ENCODE results near the gene BHLHE23. TPM values are rescaled to one million over a fixed set of nuclear protein-coding genes. Genes with fewer than 3 reads are reported as not detected.

BHLHE23 gene
- total RNA-seq, 3 donors from 2014 or later: not detected

DNA sequence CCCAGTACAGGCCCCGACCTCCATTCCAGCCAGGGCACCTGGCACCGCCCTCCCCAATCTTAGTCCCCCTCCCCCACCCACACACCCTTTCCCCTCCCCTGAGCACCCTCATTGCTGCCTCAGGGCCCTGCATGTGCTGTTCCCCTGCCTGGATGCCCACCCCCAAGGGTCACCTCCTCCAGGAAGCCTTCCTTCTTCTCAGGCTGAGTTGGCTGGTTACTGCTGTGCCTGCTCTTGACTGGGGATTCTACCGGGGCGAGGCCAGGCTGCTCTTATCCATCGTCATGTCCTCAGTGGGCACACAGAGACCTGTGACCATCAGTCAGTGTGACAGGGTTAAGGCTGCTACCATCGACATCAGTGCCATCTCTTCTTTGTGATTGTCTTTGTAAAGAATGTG lies 23.6 kb downstream of the BHLHE23 start:
- H3K27me3 ChIP-seq: peaks cover 4 to 87% of the 10 kb centered on the region in 2 donors
- no peaks in the 10 kb centered on the region for H3K9me3 ChIP-seq
- no peak for TF ChIP-seq POLR2AphosphoS5 (IDR thresholded peaks at IDR 0.05)
- TF ChIP-seq POLR2A (IDR thresholded peaks at IDR 0.05): no peak
- TF ChIP-seq, protein P1, sequence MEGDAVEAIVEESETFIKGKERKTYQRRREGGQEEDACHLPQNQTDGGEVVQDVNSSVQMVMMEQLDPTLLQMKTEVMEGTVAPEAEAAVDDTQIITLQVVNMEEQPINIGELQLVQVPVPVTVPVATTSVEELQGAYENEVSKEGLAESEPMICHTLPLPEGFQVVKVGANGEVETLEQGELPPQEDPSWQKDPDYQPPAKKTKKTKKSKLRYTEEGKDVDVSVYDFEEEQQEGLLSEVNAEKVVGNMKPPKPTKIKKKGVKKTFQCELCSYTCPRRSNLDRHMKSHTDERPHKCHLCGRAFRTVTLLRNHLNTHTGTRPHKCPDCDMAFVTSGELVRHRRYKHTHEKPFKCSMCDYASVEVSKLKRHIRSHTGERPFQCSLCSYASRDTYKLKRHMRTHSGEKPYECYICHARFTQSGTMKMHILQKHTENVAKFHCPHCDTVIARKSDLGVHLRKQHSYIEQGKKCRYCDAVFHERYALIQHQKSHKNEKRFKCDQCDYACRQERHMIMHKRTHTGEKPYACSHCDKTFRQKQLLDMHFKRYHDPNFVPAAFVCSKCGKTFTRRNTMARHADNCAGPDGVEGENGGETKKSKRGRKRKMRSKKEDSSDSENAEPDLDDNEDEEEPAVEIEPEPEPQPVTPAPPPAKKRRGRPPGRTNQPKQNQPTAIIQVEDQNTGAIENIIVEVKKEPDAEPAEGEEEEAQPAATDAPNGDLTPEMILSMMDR (IDR thresholded peaks at IDR 0.05): no peak
- no peak for DNase-seq (ENCODE audit: low spot score in 2 of 2)
- H3K27ac ChIP-seq: no peak overlapping the region
- H3K4me1 ChIP-seq: no peaks in the 10 kb centered on the region
- no peaks in the 10 kb centered on the region for H3K36me3 ChIP-seq
- intact Hi-C loops (cut with DNase I; ENCODE audit: low total_unique reads): no loop called here
- H3K4me3 ChIP-seq: no peak overlapping the region

DNA sequence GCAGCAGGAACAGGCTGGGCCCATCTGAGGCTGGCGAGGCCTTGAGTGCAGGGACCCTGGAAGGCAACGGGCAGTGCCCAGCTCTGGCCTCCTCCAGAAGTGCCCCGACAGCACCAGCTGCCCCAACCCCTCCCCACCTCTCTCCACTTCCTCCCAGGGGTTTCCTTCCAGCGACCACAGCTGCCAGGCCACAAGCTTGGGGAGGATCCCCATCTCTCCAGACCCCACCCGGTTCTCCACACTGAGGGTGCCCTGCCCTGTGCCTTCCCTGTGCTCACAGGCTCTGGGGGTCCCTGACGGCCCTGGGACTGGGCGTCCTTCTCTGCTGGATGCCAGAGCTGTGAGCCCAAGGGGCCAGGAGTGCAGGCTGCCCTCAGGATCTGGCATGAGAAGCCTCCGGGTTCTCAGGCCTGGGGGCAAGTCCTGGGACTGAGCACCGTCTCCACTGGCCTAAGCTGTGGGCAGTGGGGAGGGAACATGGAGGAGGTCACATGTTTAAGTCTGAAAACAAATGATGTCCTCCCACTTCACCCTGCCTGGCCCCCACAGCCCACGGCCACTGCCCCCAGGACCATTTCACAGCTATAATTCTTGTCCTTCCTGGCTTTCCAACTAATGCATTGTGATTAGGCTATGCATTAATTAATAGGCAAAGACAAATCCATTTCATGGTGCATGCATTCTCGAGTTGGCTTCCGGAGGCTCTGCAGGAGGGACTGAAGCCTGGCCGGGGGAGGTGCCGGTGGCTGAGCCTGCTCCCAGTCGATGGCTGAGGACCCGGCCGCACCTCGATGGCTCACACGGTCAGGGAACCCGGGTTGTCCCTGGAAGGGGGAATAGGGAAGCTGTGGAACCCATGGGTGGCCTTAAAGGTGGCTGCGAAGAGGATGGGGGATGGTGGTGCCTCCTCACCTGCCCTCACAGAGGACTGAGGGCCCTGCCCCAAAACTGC lies 24.4 kb downstream of the BHLHE23 start:
- H3K27ac ChIP-seq: no peak overlapping the region
- intact Hi-C loops (cut with DNase I; ENCODE audit: low total_unique reads): no loop called here
- H3K9me3 ChIP-seq: no peaks in the 10 kb centered on the region
- H3K4me1 ChIP-seq: no peaks in the 10 kb centered on the region
- DNase-seq (ENCODE audit: low spot score in 2 of 2): no peak
- TF ChIP-seq POLR2AphosphoS5 (IDR thresholded peaks at IDR 0.05) (no peak), POLR2A (IDR thresholded peaks at IDR 0.05) (no peak)
- TF ChIP-seq, protein P1 (IDR thresholded peaks at IDR 0.05): no peak
- H3K4me3 ChIP-seq: no peak overlapping the region
- peaks cover 4 to 90% of the 10 kb centered on the region in 2 donors for H3K27me3 ChIP-seq
- H3K36me3 ChIP-seq: no peaks in the 10 kb centered on the region

DNA sequence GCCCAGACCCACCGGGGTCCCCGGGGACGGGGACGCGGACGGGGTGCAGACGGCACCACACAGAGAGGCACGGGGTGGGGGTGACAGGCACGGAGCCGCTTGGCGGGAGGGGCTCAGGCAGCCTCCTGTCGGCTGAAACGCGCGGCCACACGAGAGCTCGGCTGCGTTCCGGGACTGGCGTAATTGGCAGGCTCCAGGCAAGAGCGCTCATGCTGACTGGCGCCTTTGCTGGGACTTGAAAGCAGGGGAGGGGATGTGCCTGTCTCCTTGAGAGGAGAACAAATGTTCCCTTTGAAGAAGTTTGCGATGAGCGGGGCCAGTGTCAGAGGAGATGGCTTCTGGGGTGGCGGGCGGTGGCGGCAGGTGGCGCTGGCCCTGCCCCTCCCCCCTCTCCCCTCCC lies 25.8 kb downstream of the BHLHE23 start:
- Histone ChIP-seq H3K36me3 (no peaks in the 10 kb centered on the region), H3K4me3 (no peak overlapping the region), H3K9me3 (no peaks in the 10 kb centered on the region), H3K4me1 (no peaks in the 10 kb centered on the region), H3K27me3 (peaks cover 4 to 96% of the 10 kb centered on the region in 2 donors), H3K27ac (no peak overlapping the region)
- intact Hi-C loops (cut with DNase I; ENCODE audit: low total_unique reads): no loop called here
- TF ChIP-seq POLR2AphosphoS5 (IDR thresholded peaks at IDR 0.05): no peak
- TF ChIP-seq POLR2A (IDR thresholded peaks at IDR 0.05): no peak
- TF ChIP-seq, protein P1 (IDR thresholded peaks at IDR 0.05): no peak
- DNase-seq (ENCODE audit: low spot score in 2 of 2): no peak

DNA sequence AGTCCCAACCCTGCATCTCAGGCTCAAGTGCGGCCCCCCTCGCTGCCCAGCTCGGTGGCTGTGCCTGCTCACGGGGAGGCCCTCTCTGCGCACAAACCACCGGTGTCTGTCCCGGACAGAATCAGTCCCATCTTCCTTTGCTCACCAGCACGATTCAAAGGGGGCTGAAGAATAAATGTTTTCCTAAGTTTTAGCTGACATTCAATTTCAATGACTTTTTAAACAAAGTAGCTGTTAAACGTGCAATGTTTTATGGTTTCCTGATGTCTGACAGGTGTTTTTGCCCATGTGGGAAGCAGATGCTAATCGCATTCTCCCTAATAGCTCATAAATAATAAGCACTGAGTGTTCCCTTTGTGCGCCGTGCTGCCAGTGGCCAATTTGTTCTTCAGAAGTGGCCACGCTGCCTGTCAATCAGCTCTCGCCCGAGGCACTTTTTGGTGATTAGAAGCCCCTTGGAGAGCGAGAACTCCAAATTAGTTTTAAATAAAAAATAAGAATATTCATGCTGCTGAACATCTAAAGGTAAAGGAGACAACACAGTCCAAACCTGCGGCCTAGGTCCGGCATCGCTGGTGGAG lies 26.3 kb downstream of the BHLHE23 start:
- intact Hi-C loops (cut with DNase I; ENCODE audit: low total_unique reads): no loop called here
- DNase-seq (ENCODE audit: low spot score in 2 of 2): no peak

More for the DNA sequence above, 26.3 kb downstream of the BHLHE23 start:
- TF ChIP-seq POLR2AphosphoS5 (IDR thresholded peaks at IDR 0.05) (no peak), POLR2A (IDR thresholded peaks at IDR 0.05) (no peak)
- TF ChIP-seq, protein P1 (IDR thresholded peaks at IDR 0.05): no peak
- no peak overlapping the region for H3K27ac ChIP-seq
- H3K27me3 ChIP-seq: peaks cover 4 to 99% of the 10 kb centered on the region in 2 donors
- no peak overlapping the region for H3K4me3 ChIP-seq
- H3K4me1 ChIP-seq: no peaks in the 10 kb centered on the region
- no peaks in the 10 kb centered on the region for H3K9me3 ChIP-seq
- no peaks in the 10 kb centered on the region for H3K36me3 ChIP-seq
